Vagina (tissue), 2 donors: ENCODE data around the gene DEK. TPM values are rescaled to one million over a fixed set of nuclear protein-coding genes. Genes with fewer than 3 reads are reported as not detected.

Experiments used
- DNase-seq, 2 donors: peaks; one replicate each; pipeline ENCODE4 v3.0.0-alpha.2; 2017; ENCODE audit errors: extremely low spot score in 2 of 2
- H3K27ac ChIP-seq: fragments of 200-600 bp; sonication (generic); one replicate; pipeline ENCODE4 v1.5.1; 2019
- H3K27me3 ChIP-seq: fragments of 200-600 bp; sonication (generic); one replicate; pipeline ENCODE4 v1.5.1; 2019
- H3K36me3 ChIP-seq, 2 donors: fragments of 200-600 bp; sonication (generic); one replicate each; pipeline ENCODE4 v1.5.1; 2017 to 2019
- H3K4me1 ChIP-seq: fragments of 200-600 bp; sonication (generic); one replicate; pipeline ENCODE4 v1.5.1; 2019
- H3K4me3 ChIP-seq, 2 donors: fragments of 200-600 bp; sonication (generic); 1 replicate in 1 of 2; 2 replicates in 1 of 2; pipeline ENCODE4 v1.5.1; 2016 to 2019
- H3K9me3 ChIP-seq: fragments of 200-600 bp; sonication (generic); one replicate; pipeline ENCODE4 v1.5.1; 2019
- CTCF ChIP-seq, 3 experiments: fragments of 450-650 bp in 2 of 3; fragments of 200-600 bp in 1 of 3; sonication (generic) in 1 of 3; IDR thresholded peaks; one replicate each; pipeline ENCODE4 v1.5.1; 2017 to 2019; ENCODE audit warnings: antibody characterized with exemption in 3 of 3, mild to moderate bottlenecking in 2 of 3, moderate library complexity in 2 of 3
- POLR2A ChIP-seq, 2 donors: fragments of 450-650 bp; IDR thresholded peaks; one replicate each; pipeline ENCODE4 v1.6.1; 2017; ENCODE audit warnings: antibody characterized with exemption in 2 of 2, mild to moderate bottlenecking in 2 of 2, moderate library complexity in 2 of 2
- POLR2AphosphoS5 ChIP-seq, 2 donors: sonication (generic); formaldehyde crosslinking; IDR thresholded peaks; one replicate each; pipeline ENCODE4 v1.9.0; 2017; ENCODE audit warnings: antibody characterized with exemption in 2 of 2, mild to moderate bottlenecking in 2 of 2, low read depth in 1 of 2; ENCODE audit not compliant: insufficient read depth in 1 of 2
- intact Hi-C: fragments of 100-400 bp; cut with DNase I; formaldehyde crosslinking; loops from one replicate; pipeline ENCODE4 v1.15.1; 2023
- total RNA-seq: library from RNA; depleted of rRNA; stranded (reverse); fragments of >200 nt; gene quantifications from one replicate; pipeline ENCODE4 v1.2.3, GENCODE V29; 2016

The DEK gene
- total RNA-seq, 1 donor from 2014 or later = 121 TPM

GRCh38 chr6:18261877-18262276 lies 2.5 kb downstream of the DEK start:
- no peak for DNase-seq
- intact Hi-C loops = no loop called here

GRCh38 chr6:18260448-18261106 lies 3.8 kb downstream of the DEK start:
- Histone ChIP-seq H3K27me3 (no peaks in the 10 kb centered on the region), H3K36me3 (peaks cover 0 to 21% of the 10 kb centered on the region in 2 donors), H3K9me3 (no peaks in the 10 kb centered on the region), H3K27ac (no peak overlapping the region), H3K4me3 (no peak overlapping the region), H3K4me1 (peaks cover 43% of the 10 kb centered on the region)
- no peak for DNase-seq
- intact Hi-C loops = no loop called here
- TF ChIP-seq CTCF (IDR thresholded peaks at IDR 0.05) (no peak), POLR2A (IDR thresholded peaks at IDR 0.05) (no peak), POLR2AphosphoS5 (IDR thresholded peaks at IDR 0.05; ENCODE audit: insufficient read depth in 1 of 2, low read depth in 1 of 2) (no peak)

More at GRCh38 chr6:18261877-18262276, 2.5 kb downstream of the DEK start:
- no peaks in the 10 kb centered on the region for H3K9me3 ChIP-seq
- H3K4me1 ChIP-seq = peaks cover 43% of the 10 kb centered on the region
- H3K36me3 ChIP-seq = peaks cover 0 to 10% of the 10 kb centered on the region in 2 donors
- H3K4me3 ChIP-seq = no peak overlapping the region
- H3K27me3 ChIP-seq = no peaks in the 10 kb centered on the region
- no peak overlapping the region for H3K27ac ChIP-seq
- no peak for TF ChIP-seq POLR2AphosphoS5 (IDR thresholded peaks at IDR 0.05; ENCODE audit: insufficient read depth in 1 of 2, low read depth in 1 of 2)
- no peak for TF ChIP-seq CTCF (IDR thresholded peaks at IDR 0.05)
- TF ChIP-seq POLR2A (IDR thresholded peaks at IDR 0.05) = no peak

- H3K36me3 ChIP-seq = peaks cover 2 to 28% of the 10 kb centered on the region in 2 donors
- H3K27me3 ChIP-seq = no peaks in the 10 kb centered on the region
- DNase-seq = no peak
- no peak overlapping the region for H3K27ac ChIP-seq
- TF ChIP-seq POLR2A (IDR thresholded peaks at IDR 0.05) (no peak), POLR2AphosphoS5 (IDR thresholded peaks at IDR 0.05; ENCODE audit: insufficient read depth in 1 of 2, low read depth in 1 of 2) (no peak), CTCF (IDR thresholded peaks at IDR 0.05) (no peak)
- intact Hi-C loops = no loop called here
- H3K9me3 ChIP-seq = no peaks in the 10 kb centered on the region
- no peak overlapping the region for H3K4me3 ChIP-seq
- peaks cover 39% of the 10 kb centered on the region for H3K4me1 ChIP-seq
These were observed 4.5 kb downstream of the DEK start for GRCh38 chr6:18259675-18260447.

GRCh38 chr6:18254793-18255192 lies 9.5 kb downstream of the DEK start:
- intact Hi-C loops = no loop called here
- no peak for DNase-seq
- Histone ChIP-seq H3K36me3 (peaks cover 4 to 48% of the 10 kb centered on the region in 2 donors), H3K9me3 (no peaks in the 10 kb centered on the region), H3K4me3 (no peak overlapping the region), H3K27me3 (no peaks in the 10 kb centered on the region), H3K27ac (no peak overlapping the region), H3K4me1 (peaks cover 4% of the 10 kb centered on the region)
- TF ChIP-seq POLR2A (IDR thresholded peaks at IDR 0.05) = no peak
- TF ChIP-seq CTCF (IDR thresholded peaks at IDR 0.05) = no peak
- no peak for TF ChIP-seq POLR2AphosphoS5 (IDR thresholded peaks at IDR 0.05; ENCODE audit: insufficient read depth in 1 of 2, low read depth in 1 of 2)

- no peak overlapping the region for H3K27ac ChIP-seq
- no peaks in the 10 kb centered on the region for H3K27me3 ChIP-seq
- intact Hi-C loops = no loop called here
- H3K36me3 ChIP-seq = peaks cover 4 to 54% of the 10 kb centered on the region in 2 donors
- no peak for TF ChIP-seq POLR2AphosphoS5 (IDR thresholded peaks at IDR 0.05; ENCODE audit: insufficient read depth in 1 of 2, low read depth in 1 of 2)
- no peak for TF ChIP-seq CTCF (IDR thresholded peaks at IDR 0.05)
- TF ChIP-seq POLR2A (IDR thresholded peaks at IDR 0.05) = no peak
- no peak for DNase-seq
- no peaks in the 10 kb centered on the region for H3K9me3 ChIP-seq
- H3K4me1 ChIP-seq = no peaks in the 10 kb centered on the region
- no peak overlapping the region for H3K4me3 ChIP-seq
These were observed 10.7 kb downstream of the DEK start for GRCh38 chr6:18253635-18254034.
